ENCODE measurements around the gene TMPRSS6.
A peak's percentile ranks its signal among the peaks of the same experiment; 100 is the strongest.
"Not testable (repeated sequence)": the region's sequence is repeated elsewhere in the genome, so short reads cannot be mapped to it uniquely, and the experiment has no call there.

TMPRSS6 gene

DNA sequence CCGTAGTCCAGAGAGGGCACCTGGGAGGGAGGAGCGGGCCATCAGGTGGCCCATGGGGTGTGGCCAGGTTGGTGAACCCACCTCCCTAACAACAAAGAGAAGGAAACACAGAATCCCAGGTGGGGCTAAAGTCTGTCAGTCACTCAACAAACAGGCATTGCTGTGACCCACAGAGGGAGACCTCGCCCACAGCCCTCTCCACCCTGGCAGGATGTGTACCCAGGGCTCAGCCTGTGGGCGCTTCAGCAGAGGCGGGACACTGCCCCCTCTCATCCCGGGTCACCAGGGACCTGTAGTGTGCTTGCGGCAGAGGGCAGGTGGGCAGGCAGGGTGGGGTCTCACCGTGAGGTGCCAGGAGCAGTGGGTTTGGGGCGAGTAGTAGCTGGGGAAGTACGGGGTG, 25.1 kb downstream of the TMPRSS6 start:
- DNase-seq, result no peak

DNA sequence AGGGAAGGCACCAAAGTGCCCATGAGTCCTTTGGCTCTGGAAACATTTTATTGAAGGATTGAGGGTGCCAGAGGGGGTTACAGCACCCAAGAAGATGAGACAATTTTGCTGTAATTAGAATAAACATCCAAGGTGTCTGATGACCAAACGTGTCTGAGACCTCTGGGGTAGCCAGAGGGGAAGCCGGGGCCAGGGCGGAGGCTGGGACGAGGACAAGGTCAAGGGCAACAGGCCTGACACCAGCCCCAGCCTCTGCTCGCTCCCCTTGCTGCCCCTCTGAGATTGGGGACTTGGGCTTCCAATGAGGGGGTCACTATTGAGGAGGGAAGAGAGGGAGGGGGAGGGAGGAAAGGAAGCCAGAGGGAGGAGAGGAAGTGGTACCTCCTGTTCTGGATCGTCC, 25.6 kb downstream of the TMPRSS6 start:
- no peak for DNase-seq

DNA sequence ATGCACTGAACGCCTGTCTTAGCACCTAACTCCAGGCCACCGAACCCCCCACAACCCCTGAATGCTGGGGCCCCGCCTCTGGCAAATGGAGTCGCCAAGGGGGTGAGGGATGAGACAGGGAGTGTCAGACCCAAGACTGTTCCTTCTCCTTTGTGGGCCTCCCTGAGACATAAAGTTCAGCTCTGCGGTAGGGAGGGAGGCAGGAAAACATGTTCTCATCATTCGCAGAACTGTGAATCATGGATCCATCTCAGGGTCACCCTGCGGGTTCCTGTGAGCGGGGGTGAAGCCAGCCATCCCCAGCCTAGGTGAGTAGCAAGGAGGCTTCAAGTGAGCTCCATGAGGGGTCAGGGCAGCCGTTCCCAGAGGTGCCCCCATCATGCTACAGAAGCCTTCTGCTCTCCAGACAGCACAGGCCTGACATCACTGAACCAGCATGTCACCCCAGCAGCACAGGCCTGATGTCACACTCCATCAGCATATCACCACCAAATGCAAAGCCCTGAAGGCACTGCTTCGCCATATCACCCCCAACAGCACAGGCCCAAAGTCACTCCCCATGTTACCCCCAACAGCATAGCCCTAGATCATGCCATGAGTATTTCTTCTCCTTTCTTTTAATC, 27.2 kb downstream of the TMPRSS6 start:
- DNase-seq, result no peak

DNA sequence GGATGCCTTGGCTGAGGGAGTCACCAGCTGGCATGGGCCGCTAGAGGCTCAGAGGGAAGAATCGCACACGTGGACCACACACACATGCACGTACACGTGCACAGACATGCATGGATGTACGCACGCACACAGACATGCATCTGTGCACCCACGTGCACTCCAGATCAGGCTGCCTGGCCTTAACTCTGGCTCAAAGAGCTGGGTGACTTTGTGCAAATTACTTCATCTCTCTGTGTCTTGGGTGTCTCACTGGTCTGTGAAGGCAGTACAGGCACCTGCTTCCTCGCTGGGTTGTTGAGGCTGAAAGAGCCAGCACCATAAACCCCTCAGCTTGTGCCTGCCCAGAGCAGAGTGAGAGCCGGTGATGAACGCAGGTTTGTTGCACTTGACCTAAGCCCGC, 28.7 kb downstream of the TMPRSS6 start:
- no peak for DNase-seq

DNA sequence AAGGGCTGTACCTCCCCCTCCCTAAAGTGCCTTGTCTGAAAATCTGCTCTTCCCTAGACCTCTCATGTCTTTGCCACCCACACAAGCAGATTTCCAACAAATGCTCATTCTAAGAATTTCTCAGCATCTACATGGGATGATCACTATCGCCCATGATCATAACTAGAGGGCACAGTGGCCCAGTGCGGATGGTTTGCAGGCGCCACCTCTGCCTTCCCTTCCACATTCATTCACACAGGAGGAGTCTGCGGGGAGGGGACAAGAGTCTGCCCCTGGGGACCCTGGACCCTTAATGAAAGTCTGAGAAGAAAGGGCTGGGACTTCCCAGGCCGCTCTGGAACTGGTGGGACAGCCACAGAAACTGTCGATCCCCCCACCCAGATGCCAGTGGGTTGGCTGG, 29.1 kb downstream of the TMPRSS6 start:
- DNase-seq, result no peak

DNA sequence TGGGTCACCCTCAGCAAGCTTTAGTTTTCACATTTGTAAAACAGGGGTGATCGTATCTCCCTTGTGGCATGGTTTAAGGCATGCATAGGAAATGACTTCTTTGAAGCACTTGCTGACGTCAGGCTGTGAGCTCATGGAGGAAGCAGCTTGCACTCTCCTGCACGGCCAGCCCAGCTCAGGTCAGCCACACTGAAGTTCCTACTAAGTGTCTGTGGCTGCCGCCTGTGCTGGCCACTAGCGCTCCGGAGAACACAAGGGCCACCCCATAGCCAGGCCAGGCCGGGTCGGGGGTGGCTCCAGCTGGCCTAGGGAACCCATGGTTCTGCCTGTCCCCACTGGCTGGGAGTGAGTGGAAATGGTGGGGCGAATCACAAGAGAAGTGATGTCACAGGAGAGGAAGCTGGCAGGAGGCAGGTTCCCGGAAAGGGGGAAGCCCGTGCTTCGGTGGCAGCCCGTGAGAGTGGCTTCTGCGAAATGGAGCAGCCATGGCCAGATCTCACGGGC, 29.8 kb downstream of the TMPRSS6 start:
- DNase-seq, result no peak

DNA sequence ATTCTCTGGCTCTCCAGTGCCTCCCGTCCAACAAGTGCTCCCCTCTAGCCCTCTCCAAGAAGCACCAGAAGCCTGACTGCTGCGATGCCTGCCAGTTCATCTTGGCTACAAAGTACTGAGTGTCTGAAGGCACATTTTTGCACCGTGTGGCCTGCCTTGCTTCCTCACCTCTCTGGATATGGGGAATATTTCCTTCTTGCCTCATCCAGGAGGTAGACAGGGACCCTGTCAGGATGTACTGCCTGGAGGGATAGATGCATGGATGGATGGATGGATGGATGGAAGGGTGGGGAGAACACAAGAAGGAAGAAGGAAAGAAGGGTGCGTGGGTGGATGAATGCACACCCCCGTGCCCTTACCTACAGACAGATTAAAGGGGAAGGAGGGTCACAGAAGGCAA, 30.4 kb downstream of the TMPRSS6 start:
- DNase-seq, result no peak

DNA sequence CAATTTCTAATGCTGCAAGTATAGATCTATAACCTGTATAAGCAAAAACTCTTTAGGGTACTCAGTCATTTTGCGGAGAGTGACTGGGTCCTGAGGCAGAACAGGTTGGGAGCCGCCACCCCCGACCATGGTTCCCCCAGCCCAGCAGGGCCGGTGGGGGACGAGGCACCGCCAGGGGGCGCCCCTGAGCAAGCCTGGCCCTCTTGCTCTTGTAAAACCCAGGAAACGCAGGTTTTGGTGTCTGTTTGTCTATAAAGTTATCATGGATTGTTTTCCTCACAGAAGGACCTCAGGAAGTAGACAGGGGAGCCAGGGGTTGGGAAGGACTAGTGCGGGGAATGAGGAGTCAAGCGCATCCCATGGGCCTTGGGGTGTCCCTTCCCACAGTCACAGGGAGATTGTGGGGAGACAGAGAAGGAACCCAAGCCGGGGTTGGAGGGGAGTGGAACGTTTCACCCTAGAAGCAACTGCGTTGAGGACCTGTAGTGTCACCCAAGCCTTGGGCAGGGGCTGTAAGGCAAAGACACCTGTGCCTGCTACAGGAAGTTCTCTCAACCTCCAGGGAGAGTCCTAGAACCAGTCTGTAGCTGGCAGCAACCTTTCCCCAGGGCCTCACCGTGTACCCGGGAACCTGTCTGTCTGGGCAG, 31.6 kb downstream of the TMPRSS6 start:
- DNase-seq, result no peak

DNA sequence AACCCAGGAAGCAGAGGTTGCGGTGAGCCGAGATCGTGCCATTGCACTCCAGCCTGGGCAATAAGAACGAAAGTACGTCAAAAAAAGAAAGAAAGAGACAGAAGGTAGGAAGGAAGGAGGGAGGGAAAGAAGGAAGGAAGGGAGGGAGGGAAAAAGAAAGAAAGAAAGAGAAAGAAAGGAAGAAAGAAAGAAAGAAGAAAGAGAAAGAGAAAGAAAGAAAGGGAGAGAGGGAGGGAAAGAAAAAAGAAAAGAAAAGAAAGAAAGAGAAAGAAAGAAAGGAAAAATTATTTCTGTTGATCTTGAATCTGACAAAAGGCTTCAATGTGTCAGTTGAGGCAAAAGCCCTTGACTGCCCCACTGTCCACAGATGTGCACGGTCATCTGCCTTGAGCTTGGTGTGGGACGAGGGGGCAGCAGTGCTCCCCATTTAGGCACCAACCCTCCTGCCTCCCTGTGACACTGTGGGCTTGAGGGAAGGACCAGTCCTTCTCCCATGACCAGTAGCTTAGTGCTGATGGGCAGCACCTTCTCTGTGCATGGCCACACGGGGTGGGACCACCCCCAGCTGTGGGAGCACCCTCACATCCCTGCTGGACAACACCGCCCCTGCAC, 33.6 kb downstream of the TMPRSS6 start:
- no peak for DNase-seq

DNA sequence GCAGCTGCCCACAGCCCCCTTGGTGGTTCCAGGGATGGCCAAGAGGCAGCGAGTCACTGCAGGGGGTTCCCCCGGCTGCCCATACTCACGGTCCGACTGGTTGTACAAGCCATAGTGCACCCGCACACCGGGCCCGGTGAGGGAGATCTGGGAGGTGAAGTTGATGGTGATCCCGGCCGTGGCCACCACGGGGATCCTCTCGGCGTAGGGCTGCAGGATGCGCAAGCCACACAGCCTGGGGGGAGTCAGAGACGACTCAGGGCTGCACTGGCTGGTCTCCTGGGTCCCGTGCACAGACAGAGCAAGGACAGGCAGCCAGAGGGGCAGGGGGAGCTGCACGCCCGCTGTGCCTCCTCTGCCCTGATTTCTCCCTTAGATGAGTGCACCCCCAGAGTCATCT, 34.5 kb downstream of the TMPRSS6 start:
- DNase-seq, result no peak

DNA sequence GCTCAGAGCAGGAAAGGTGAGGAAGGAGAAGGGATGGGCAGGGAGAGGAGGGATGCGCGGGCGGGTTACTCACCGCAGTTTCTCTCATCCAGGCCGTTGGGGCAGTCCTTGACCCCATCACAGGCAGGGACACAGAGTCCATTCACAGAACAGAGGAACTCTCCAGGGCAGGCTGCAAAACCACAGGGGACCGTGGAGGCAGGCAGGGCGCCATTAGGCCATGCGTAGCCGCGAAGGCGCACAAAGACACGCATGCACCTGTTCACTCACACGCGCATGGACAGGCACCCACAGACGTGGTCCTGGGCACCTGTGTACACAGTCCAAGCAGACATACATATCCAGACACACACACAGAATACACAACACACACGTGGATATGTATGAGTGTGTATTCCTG, 35.0 kb downstream of the TMPRSS6 start:
- no peak for DNase-seq

DNA sequence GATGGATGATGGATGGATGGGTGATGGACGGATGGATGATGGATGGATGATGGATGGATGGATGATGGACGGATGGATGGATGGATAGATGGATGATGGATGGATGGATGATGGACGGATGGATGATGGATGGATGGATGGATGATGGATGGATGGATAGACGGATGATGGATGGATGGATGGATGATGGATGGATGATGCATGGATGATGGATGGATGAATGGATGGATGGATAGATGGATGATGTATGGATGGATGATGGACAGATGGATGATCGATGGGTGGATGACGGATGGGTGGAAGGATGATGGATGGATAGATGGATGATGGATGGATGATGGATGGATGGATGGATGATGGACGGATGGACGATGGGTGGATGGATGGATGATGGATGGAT, 36.8 kb downstream of the TMPRSS6 start:
- DNase-seq, result no peak

DNA sequence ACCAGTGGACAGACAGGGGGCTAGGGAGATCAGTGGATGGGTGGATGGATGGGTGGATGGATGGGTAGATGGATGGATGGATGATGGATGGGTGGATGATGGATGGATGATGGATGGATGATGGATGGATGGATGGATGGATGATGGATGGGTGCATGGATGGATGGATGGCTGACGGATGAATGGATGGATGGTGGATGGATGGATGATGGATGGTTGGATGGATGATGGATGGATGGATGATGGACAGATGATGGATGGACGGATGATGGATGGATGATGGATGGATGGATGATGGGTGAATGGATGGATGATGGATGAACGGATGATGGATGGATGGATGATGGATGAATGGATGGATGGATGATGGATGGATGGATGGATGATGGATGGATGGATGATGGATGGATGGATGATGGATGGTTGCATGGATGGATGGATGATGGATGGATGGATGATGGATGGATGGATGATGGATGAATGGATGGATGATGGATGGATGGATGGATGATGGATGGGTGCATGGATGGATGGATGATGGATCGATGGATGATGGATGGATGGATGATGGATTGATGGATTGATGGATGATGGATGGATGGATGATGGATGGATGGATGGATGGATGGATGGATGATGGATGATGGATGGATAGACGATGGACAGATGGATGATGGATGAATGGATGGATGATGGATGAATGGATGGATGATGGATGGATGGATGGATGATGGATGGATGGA, 37.5 kb downstream of the TMPRSS6 start:
- not testable (repeated sequence) for DNase-seq

DNA sequence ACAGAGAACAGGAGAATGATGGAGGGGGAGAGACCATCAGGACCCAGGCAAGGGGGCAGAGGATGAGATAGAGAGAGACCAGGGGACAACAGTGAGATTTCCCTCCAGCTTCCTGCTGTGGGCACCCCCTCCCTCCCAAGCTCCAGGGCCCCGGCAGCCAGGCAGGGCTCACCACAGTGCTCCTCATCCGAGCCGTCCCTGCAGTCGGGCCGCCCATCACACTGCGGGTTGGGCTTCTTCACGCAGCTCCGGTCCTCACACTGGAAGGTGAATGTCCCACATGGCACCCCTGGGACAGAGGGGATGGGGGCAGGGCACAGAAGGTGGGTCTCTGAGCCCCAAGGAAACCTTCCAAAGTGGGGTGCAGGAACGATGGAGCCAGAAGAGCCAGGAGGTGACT, 38.8 kb downstream of the TMPRSS6 start:
- no peak for DNase-seq

DNA sequence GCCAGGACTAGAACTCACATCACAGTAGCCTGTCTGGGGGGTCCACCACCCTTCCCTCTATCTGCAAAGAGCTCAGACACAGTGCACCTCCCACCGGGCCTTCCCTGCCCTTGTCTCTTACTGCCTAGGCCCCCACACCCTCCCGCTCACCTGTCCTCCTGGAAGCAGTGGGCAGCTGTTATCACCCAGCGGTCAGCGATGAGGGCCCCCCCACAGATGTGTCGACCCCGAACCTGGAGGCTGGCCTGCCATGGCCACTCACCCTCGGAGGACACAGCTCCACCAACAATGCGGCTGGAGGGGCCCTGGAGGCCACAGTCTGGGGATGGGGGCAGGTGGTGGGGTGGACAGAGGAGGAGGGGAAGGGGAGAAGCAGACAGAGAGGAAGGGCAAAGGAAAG, 39.2 kb downstream of the TMPRSS6 start:
- DNase-seq, result no peak

DNA sequence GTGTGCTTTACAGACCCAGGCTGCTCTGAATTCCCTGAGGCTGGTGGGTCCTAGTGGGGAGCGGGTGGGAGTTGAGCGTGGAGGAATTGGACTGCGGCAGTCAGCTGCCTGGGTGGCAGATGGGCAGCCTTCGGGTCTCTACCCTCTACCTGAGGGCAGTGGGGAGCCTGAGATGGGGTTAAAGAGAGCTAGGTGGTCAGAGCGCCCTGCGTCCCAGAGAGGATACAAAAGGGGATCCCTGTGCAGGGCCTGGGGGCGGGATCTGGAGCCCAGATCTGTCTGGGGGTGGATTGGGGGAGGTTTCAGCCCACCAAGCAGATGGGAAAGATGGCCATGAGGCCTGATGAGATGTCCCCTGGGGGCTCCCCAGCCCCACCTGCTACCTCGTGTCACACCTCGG, 39.8 kb downstream of the TMPRSS6 start:
- no peak for DNase-seq

DNA sequence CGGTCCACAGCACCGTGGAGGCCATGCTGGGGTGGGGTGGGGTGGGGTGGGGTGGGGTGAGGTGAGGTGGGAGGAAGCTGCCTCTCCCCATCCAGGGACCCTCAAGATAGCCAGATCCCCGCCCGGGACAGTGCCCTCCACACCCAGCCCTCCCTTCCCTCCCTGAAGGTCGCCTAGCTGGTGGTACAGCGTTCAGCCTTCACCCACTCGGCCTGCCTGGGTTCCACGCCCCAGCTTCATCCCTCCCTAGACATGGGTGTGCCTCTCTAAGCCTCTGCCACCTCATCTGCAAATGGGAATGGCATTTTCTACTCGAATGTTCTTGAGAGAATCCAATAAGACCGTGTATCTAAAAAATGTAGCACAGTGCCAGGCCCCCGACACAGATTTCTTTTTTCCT, 40.2 kb downstream of the TMPRSS6 start:
- no peak for DNase-seq

DNA sequence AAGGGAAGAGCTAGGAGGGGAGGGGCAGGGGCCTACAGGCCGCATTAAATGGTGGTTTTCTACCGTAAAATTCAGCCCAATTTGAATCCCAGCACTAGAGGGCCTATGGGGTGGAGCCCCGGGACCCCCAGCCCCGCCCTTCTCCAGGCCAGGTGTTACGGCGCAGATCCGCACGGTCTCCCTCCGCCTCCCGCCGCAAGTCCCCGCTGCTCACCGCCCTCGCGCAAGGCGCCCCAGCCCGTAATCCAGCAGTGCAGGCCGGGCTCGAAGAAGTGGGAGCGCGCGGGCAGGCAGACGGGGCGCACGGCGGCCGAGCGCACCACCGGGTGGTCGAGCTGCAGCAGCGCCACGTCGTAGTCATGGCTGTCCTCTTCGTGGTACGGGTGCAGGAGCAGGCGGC, 40.7 kb downstream of the TMPRSS6 start:
- no peak for DNase-seq

DNA sequence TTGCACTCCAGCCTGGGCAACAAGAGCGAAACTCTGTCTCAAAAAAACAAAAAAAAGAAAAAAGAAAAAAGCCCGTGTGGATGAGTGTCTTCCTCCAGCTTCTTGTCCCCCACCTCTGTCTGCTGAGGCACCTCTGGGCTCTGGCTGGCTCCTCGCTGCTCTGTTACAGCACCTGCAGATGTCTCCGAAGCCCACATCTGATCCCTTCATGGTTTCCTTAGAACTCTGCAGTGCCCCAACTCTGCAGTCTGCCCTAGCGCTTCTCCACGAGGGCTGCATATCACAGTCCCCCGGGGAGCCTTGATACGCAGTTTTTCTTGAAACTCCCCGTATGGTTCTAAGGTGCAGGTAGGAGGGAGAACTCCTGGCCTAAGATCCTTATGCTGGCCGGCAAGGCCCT, 42.1 kb downstream of the TMPRSS6 start:
- no peak for DNase-seq

DNA sequence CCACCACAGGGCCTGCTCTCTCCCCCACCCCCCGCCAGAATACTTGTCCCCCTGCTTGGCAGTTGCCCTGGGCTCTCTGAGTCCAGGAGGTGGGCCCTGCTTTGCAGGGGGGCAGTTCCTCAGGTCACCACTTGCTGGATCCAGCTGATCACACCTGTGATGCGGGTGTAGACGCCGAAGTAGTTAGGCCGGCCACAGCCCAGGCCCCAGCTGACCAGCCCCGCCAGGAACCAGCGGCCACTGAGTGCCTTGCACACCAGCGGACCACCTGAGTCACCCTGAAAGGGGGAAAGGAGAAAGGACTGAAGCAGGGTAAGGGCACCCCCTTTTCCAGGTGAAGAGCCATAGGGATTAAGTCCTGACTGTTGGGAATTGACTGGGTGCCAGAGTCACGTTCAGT, 43.6 kb downstream of the TMPRSS6 start:
- no peak for DNase-seq

DNA sequence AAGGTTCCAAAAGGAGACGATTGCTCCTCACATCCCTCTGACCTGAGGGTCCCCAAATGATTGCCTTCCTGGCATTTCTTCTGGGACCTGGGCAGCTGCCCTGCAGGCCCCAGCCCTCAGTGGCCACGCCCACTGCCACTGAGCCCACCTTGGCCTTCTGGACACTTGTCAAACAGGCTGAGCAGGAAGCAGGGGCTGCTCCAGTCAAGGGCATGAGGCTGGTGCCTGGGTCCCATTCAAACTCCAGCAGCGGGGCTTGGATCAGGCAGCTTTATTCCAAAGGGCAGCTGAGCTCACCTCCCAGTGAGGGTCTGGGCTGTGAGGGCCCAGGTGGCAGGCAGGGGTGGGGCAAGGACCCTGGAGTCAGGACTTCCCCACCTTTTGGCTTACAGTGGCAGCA, 44.3 kb downstream of the TMPRSS6 start:
- no peak for DNase-seq

DNA sequence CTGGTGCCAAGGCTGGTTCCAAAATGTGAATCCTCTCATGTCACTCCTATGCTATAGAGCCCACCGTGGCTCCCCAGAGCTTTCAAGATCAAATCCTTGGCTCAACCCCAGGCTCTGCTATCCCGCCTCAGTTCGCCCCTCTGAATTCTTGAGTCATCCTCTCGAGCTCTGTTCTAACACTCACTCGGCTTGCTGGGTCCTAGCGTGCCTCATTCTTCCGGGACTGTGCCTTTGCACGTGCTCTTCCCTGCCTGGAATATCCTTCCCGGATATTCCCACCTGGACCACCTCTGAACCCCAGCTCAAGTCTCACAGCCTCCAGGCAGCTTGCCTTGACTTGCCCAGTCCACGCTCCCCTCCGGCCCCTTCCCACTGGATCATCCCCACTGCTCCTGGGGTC, 45.0 kb downstream of the TMPRSS6 start:
- DNase-seq, result no peak

DNA sequence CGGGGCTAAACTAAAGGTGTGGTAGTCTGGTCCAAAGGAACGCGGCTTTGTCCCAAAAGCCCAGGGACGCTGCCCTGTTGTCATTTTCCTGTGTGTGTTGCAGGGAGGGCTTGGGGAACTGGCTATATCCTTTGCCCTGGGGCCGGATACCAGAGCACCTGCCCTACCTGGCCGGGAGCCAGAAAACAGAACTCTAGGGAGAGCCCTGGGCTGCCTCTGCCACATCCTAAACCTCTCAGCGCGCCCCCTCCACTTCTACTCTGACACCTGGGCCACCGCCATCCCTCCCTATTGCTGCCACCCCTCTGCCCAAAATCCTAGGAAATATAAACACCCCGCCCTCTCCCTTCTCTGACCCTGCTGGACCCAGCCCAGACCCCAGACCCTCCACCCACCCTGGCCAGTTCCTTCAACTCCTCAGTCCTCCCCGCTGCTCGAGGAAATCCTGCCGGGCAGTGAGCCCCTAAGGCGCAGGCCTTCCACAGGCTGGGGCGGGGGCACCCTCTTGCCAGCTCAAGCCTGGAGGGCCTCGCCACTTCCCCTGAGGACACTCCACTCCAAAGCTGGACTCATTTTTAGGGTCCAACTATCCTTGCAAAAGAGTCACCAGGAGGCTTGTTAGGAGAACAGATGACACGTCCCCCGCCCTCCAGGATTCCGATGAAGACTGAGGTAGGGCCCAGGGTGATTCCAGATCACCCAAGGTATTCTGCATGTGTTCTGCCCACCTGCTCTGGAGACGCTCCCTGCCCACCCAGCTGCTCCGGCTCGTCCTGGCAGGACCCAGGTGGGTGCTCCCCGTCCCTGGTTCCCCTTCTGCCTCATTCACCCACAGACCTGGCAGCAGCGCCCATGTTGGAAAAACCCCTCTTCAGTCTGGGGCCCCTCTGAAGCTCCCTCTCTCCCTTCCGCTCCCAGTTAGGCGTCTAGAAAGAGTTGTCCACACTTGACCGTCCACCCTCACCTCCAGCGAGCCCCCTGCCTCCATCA, 45.8 kb downstream of the TMPRSS6 start:
- DNase-seq, result peak; percentile 56
